WERI-Rb-1 (cell line): ENCODE measurements around the gene IGFBP3.

Experiments
- DNase-seq: peaks from one replicate; pipeline ENCODE4 v3.0.0-alpha.2; 2020
- H3K27ac ChIP-seq: fragments of 250-450 bp; sonication (Bioruptor Pico); 2 replicates; pipeline ENCODE4 v1.5.1; 2020; ENCODE audit warnings: mild to moderate bottlenecking, moderate library complexity
- H3K27me3 ChIP-seq: fragments of 250-450 bp; sonication (Bioruptor Pico); 2 replicates; pipeline ENCODE4 v1.5.1; 2021; ENCODE audit warnings: mild to moderate bottlenecking, low read depth, moderate library complexity; ENCODE audit not compliant: insufficient read depth, severe bottlenecking
- H3K36me3 ChIP-seq: fragments of 250-450 bp; sonication (Bioruptor Pico); 2 replicates; pipeline ENCODE4 v1.5.1; 2020; ENCODE audit warnings: mild to moderate bottlenecking, moderate library complexity
- H3K4me3 ChIP-seq: 2 replicates; pipeline ENCODE4 v1.5.1; 2011; ENCODE audit warnings: low read depth, mild to moderate bottlenecking, control low read depth, low read length
- H3K9me3 ChIP-seq: fragments of 250-450 bp; sonication (Bioruptor Pico); 2 replicates; pipeline ENCODE4 v1.5.1; 2021; ENCODE audit warnings: mild to moderate bottlenecking, moderate library complexity; ENCODE audit not compliant: severe bottlenecking
- TF ChIP-seq, protein P1 (sequence below): IDR thresholded peaks from 2 replicates; pipeline ENCODE4 v1.5.1; 2011; ENCODE audit warnings: low read depth, mild to moderate bottlenecking, control low read depth, inconsistent platforms, low read length

IGFBP3 gene

DNA sequence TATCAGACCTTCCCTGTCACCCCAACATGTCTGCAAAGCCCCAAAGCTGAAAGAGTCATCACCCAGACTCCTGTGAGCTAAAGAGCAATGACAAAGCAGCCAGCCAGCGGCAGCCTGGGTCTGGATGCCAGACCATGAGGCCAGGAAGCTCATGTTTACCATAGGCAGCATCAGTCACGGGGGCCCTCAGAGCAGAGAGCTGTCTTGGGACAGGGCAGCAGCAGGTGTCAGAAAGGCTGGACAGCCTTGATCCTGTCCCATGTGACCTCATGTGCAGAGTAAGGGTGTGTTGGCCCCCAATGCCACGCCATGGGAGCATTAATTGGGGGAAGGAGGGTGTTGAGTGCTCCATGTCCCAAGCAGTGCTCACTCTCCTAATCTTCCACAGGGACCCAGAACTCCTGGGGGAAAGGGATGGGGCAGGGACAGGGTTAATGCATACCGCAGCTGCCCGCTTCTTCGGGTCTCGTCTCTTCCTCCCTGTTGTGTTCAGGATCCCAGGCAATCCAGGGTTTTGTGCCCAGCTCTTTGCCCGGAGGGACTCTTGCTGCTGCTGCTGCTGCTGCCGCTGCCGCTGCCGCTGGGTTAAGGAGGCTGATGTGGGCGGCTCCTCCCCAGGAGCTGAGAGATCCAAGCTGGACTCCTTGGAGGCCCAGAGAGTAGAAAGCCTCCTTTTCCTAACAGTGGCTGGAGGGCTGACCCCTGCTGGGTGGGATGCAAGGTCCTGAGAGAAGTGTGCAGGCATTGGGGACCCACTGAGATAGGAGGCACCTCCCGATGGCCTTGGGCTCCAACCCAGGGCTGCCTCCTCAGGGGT is 55.3 kb downstream of the IGFBP3 start:
- Histone ChIP-seq H3K4me3 (no peak overlapping the region), H3K27ac (no peak overlapping the region), H3K36me3 (no peaks in the 10 kb centered on the region), H3K9me3 (no peaks in the 10 kb centered on the region), H3K27me3 (no peaks in the 10 kb centered on the region)
- no peak for DNase-seq
- TF ChIP-seq, protein P1, sequence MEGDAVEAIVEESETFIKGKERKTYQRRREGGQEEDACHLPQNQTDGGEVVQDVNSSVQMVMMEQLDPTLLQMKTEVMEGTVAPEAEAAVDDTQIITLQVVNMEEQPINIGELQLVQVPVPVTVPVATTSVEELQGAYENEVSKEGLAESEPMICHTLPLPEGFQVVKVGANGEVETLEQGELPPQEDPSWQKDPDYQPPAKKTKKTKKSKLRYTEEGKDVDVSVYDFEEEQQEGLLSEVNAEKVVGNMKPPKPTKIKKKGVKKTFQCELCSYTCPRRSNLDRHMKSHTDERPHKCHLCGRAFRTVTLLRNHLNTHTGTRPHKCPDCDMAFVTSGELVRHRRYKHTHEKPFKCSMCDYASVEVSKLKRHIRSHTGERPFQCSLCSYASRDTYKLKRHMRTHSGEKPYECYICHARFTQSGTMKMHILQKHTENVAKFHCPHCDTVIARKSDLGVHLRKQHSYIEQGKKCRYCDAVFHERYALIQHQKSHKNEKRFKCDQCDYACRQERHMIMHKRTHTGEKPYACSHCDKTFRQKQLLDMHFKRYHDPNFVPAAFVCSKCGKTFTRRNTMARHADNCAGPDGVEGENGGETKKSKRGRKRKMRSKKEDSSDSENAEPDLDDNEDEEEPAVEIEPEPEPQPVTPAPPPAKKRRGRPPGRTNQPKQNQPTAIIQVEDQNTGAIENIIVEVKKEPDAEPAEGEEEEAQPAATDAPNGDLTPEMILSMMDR, result no peak

DNA sequence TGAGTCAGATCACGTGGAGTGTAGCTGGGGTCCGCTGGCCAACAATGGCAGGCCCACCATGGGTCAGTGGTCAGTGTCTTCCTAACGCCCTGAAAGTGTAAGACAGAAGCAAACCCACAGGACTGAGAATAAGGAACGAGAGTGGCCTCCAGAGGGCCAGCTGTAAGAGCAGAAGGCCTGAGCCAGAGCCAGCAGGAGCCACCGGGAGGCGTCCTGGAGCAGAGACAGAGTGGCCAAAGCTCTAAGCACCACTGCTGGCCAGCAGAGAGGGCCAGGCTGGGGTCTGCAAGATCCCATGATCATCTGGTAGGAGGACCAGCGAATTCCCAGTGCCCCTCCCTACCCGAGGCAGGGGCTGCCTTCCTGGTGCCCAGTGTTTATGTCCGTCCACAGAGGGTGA is 57.4 kb downstream of the IGFBP3 start:
- DNase-seq, result peak; percentile 57
- TF ChIP-seq, protein P1, result peak; percentile 84
- Histone ChIP-seq H3K4me3 (no peak overlapping the region), H3K27ac (no peak overlapping the region), H3K36me3 (no peaks in the 10 kb centered on the region), H3K9me3 (no peaks in the 10 kb centered on the region), H3K27me3 (no peaks in the 10 kb centered on the region)
